ENCODE measurements around the gene NFATC2IP. TPM values are rescaled to one million over a fixed set of nuclear protein-coding genes. Genes with fewer than 3 reads are reported as not detected.

The NFATC2IP gene
- total and polyA plus RNA-seq, 2 of the 8 experiments (the other 6 are each of a cell fraction or from before 2014, with no cell fraction given) = 54.4 to 71.5 TPM

DNA sequence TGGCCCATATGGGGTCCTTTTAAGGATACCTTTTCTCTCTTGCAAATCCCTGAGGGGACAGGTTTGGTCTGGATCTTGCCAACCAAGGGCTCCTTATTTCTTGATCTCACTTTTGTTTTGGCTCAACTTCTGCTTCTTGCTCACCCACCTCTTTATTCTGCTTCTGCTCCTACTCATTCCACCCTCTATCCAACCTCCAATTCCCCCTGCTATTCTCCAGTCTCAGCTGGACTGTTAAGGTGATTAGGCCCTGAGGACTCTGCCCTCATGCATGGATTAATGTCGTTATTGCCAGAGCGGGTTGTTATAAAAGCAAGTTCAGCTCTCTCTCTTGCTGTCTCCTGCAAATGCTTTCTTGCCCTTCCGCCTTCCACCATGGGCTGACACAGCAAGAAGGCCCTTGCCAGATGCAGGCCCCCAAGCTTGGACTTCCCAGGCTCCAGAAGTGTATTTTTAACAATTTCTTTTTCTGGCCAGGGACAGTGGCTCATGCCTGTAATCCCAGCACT lies 63.9 kb downstream of the NFATC2IP start:
- H4K20me1 ChIP-seq (replicated peaks in 1 of 2; ENCODE audit: control insufficient read depth in 1 of 2, insufficient read depth in 2 of 2, low read length in 2 of 2) = no peaks in the 10 kb centered on the region
- H3K23me2 ChIP-seq (ENCODE audit: low read depth, low read length) = no peaks in the 10 kb centered on the region
- H2BK5ac ChIP-seq (ENCODE audit: low read depth, low read length) = no peak overlapping the region
- H3K23ac ChIP-seq (ENCODE audit: insufficient read length) = no peak overlapping the region
- CTCF ChIA-PET (ENCODE audit: partially characterized antibody) = interaction anchor here (1.2 kb wide), 2 partner anchors 32 to 36 kb away, joined by 3 read pairs; no protein-coding TSS in a partner anchor
- WGBS, 2 experiments (ENCODE audit: extremely low coverage in 1 of 2, insufficient coverage in 1 of 2, insufficient read length in 1 of 2, insufficient replicate concordance in 2 of 2, low coverage in 1 of 2, low lambda C conversion rate in 2 of 2, missing lambda C conversion rate in 1 of 2) = 76% methylated on average over 3 of the region's 3 CpGs; no CpG with 5 or more reads in 1 of the 2 experiments
- H3K27ac ChIP-seq (ENCODE audit: low read depth, low read length) = no peak overlapping the region
- no peaks in the 10 kb centered on the region for H3K9me3 ChIP-seq (ENCODE audit: insufficient read depth in 2 of 2, low read depth in 1 of 2, low read length in 1 of 2)
- no peaks in the 10 kb centered on the region for H3K79me2 ChIP-seq (ENCODE audit: control insufficient read depth in 1 of 2, insufficient read depth in 2 of 2, low read length in 2 of 2)
- DNase-seq (ENCODE audit: low read depth in 1 of 2, low spot score in 2 of 2) = no peak
- H2BK120ac ChIP-seq (replicated peaks; ENCODE audit: low read depth, low read length) = no peak overlapping the region
- no peak overlapping the region for H3K4ac ChIP-seq (replicated peaks; ENCODE audit: insufficient read length, low read depth, low read length)
- H4K91ac ChIP-seq (replicated peaks; ENCODE audit: insufficient read length, low read length) = no peak overlapping the region
- POLR2A ChIA-PET (ENCODE audit: partially characterized antibody) = no interaction called here
- no peaks in the 10 kb centered on the region for H3K4me1 ChIP-seq (replicated peaks in 1 of 4; ENCODE audit: control insufficient read depth in 3 of 4, insufficient read depth in 4 of 4, low read length in 3 of 4)
- H2AFZ ChIP-seq (ENCODE audit: low read length) = no peak overlapping the region
- H3K9ac ChIP-seq (replicated peaks in 1 of 4; ENCODE audit: extremely low read depth in 1 of 4, low read depth in 3 of 4, low read length in 3 of 4) = no peak overlapping the region
- no peak overlapping the region for H2BK12ac ChIP-seq (ENCODE audit: low read depth, low read length)
- H3K4me2 ChIP-seq (ENCODE audit: insufficient read depth in 1 of 2, low read depth in 2 of 2, low read length in 2 of 2) = no peak overlapping the region
- no peak overlapping the region for H3K4me3 ChIP-seq (ENCODE audit: extremely low read depth in 1 of 4, insufficient read depth in 2 of 4, low read depth in 3 of 4, low read length in 4 of 4)
- no peak overlapping the region for H3K56ac ChIP-seq (replicated peaks; ENCODE audit: insufficient read length, low read depth, low read length)
- TF ChIP-seq, protein P1, sequence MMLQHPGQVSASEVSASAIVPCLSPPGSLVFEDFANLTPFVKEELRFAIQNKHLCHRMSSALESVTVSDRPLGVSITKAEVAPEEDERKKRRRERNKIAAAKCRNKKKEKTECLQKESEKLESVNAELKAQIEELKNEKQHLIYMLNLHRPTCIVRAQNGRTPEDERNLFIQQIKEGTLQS (IDR thresholded peaks at IDR 0.05; ENCODE audit: insufficient read depth, low read depth, low read length) = no peak
- TF ChIP-seq KDM5A (IDR thresholded peaks at IDR 0.05; ENCODE audit: low read length) (no peak), RXRA (IDR thresholded peaks at IDR 0.05; ENCODE audit: insufficient read depth, low read depth, low read length) (no peak), CTCF (IDR thresholded peaks at IDR 0.05; ENCODE audit: control extremely low read depth in 1 of 3, insufficient read depth in 1 of 3, low read depth in 1 of 3, low read length in 3 of 3) (no peak)
- H3K14ac ChIP-seq (ENCODE audit: insufficient read length) = no peak overlapping the region
- no peak overlapping the region for H2BK15ac ChIP-seq (ENCODE audit: low read length)
- no peak overlapping the region for H3K18ac ChIP-seq (ENCODE audit: extremely low read depth, low read length)
- H2AK5ac ChIP-seq (ENCODE audit: low read depth, low read length) = no peak overlapping the region
- H3K27me3 ChIP-seq (replicated peaks in 1 of 4; ENCODE audit: control insufficient read depth in 3 of 4, extremely low read depth in 1 of 4, insufficient read depth in 3 of 4, low read length in 3 of 4) = no peaks in the 10 kb centered on the region
- no peak overlapping the region for H4K5ac ChIP-seq (ENCODE audit: insufficient read length, low read depth, low read length)
- no peak overlapping the region for H4K8ac ChIP-seq (ENCODE audit: extremely low read depth, insufficient read depth, low read length)
- H3K36me3 ChIP-seq (ENCODE audit: control insufficient read depth in 2 of 4, insufficient read depth in 4 of 4, low read length in 3 of 4) = no peaks in the 10 kb centered on the region
- H3K79me1 ChIP-seq (ENCODE audit: low read depth, low read length) = no peaks in the 10 kb centered on the region
- H2BK20ac ChIP-seq (ENCODE audit: low read length) = no peak overlapping the region
- no peak for FAIRE-seq

Measured in H1 (cell line).